Measurements from ENCODE around the gene PPP1R9A.

DNA sequence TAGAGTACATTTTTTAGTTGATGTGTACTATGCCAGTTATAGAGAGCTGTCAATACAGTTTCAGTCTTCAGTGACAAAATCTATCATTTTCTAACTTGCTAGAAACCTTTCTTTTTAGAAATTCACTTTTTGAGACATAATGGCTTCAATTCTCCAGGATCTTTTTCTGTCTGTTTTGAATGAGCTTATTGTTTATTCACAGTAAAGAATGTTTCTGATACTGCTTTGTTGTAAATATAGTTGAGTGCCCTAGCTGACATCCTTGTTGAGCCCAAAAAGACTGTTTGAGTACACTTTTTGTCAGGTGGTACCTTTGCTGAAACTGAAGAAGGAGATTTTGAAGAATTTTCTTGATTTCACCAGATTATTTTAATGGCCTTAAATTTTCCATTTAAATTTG is 139.9 kb downstream of the PPP1R9A start:
- no peak for TF ChIP-seq ZNF274 (IDR thresholded peaks at IDR 0.05; ENCODE audit: low read length)
- no peak for TF ChIP-seq ZNF274 (tag by site-specific recombination; IDR thresholded peaks at IDR 0.05; ENCODE audit: borderline replicate concordance)
- TF ChIP-seq CTCF (tag by site-specific recombination; IDR thresholded peaks at IDR 0.05) = no peak
- no peak for TF ChIP-seq ZNF175 (tag by site-specific recombination; IDR thresholded peaks at IDR 0.05)
- no peak for TF ChIP-seq ZNF140 (tag by site-specific recombination; IDR thresholded peaks at IDR 0.05)
